Ovary (tissue), 3 donors: ENCODE data around the gene UCK2.
"Not testable (repeated sequence)": the region's sequence is repeated elsewhere in the genome, so short reads cannot be mapped to it uniquely, and the experiment has no call there.

Source experiments
- EP300 ChIP-seq: sonication (generic); formaldehyde crosslinking; IDR thresholded peaks from one replicate; pipeline ENCODE4 v1.6.1; 2017; ENCODE audit warnings: antibody characterized with exemption
- POLR2A ChIP-seq: fragments of 450-650 bp; IDR thresholded peaks from one replicate; pipeline ENCODE4 v1.6.1; 2017; ENCODE audit warnings: antibody characterized with exemption, mild to moderate bottlenecking, moderate library complexity
- TF ChIP-seq, protein P1 (sequence below), 3 donors: fragments of 450-650 bp in 2 of 3; fragments of 200-600 bp in 1 of 3; IDR thresholded peaks; one replicate each; pipeline versions ENCODE4 v1.5.1 to v1.8.0; 2016 to 2022; ENCODE audit warnings: antibody characterized with exemption in 3 of 3, mild to moderate bottlenecking in 1 of 3
- donor health status: DM: no; HTN: no; CAD: no.

GRCh38 chr1:165804513-165804912, 22.9 kb upstream of the UCK2 start:
- not testable (repeated sequence) for TF ChIP-seq EP300, POLR2A
- TF ChIP-seq, protein P1, sequence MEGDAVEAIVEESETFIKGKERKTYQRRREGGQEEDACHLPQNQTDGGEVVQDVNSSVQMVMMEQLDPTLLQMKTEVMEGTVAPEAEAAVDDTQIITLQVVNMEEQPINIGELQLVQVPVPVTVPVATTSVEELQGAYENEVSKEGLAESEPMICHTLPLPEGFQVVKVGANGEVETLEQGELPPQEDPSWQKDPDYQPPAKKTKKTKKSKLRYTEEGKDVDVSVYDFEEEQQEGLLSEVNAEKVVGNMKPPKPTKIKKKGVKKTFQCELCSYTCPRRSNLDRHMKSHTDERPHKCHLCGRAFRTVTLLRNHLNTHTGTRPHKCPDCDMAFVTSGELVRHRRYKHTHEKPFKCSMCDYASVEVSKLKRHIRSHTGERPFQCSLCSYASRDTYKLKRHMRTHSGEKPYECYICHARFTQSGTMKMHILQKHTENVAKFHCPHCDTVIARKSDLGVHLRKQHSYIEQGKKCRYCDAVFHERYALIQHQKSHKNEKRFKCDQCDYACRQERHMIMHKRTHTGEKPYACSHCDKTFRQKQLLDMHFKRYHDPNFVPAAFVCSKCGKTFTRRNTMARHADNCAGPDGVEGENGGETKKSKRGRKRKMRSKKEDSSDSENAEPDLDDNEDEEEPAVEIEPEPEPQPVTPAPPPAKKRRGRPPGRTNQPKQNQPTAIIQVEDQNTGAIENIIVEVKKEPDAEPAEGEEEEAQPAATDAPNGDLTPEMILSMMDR (IDR thresholded peaks at IDR 0.05): not testable (repeated sequence)
